Coronary artery (tissue), 2 donors: ENCODE data around the gene KCNQ5.

Experiments
- DNase-seq: peaks from one replicate; pipeline ENCODE4 v3.0.0-alpha.2; 2017; ENCODE audit warnings: low spot score
- H3K27ac ChIP-seq, 2 donors: fragments of 200-600 bp; sonication (generic); one replicate each; pipeline ENCODE4 v1.5.1; 2016 to 2019
- H3K4me3 ChIP-seq: fragments of 200-600 bp; sonication (generic); 2 replicates; pipeline ENCODE4 v1.5.1; 2016; ENCODE audit warnings: mild to moderate bottlenecking, moderate library complexity
- CTCF ChIP-seq: fragments of 200-600 bp; sonication (generic); IDR thresholded peaks from one replicate; pipeline ENCODE4 v1.5.1; 2019; ENCODE audit warnings: antibody characterized with exemption

Gene KCNQ5

DNA sequence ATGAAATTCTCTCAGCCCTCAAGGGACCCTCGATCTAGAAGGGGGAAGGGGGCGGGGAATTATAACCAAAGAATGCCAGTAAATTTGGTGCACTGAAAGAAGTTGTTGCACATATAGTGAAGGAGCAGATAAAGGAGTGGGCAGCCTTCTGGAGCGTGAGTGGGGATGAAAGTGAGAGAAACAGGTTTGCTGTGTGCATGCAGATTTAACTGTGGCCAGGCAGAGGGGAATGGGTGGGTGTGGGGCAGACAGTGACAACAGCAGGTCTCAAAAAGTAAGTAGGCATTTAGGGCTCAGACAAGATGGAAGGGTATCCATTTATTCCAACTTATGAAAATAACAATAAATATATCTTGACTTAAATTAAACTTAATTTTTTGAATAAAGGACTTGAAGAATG lies 149.1 kb downstream of the KCNQ5 start:
- DNase-seq = no peak
- Histone ChIP-seq H3K4me3 (no peak overlapping the region), H3K27ac (no peak overlapping the region)
- no peak for TF ChIP-seq CTCF

DNA sequence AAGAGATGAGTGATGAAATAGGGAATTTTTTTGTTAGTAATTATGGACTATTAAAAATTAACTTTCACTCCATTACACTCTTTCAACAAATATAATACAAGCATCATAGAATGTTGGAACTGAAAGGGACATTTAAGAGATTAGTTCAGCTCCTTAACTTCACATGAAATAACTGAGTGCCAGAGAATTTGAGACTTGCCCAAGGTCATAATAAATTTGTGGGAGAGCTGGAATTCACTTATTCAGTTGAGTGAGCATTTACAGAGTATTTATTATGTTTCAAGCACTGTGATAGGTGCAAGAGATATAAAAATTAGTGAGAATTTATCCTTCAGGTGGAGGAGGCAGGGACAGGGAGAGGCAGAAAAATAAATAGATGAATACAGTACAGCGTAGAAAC lies 154.6 kb downstream of the KCNQ5 start:
- TF ChIP-seq CTCF = no peak
- DNase-seq = no peak
- H3K4me3 ChIP-seq = no peak overlapping the region
- no peak overlapping the region for H3K27ac ChIP-seq

GRCh38 chr6:72781624-72782023 lies 159.8 kb downstream of the KCNQ5 start:
- DNase-seq = no peak
- H3K27ac ChIP-seq = no peak overlapping the region
- H3K4me3 ChIP-seq = no peak overlapping the region
- no peak for TF ChIP-seq CTCF

GRCh38 chr6:72783035-72783434 lies 161.2 kb downstream of the KCNQ5 start:
- DNase-seq = no peak
- H3K27ac ChIP-seq = no peak overlapping the region
- H3K4me3 ChIP-seq = no peak overlapping the region
- TF ChIP-seq CTCF = no peak

DNA sequence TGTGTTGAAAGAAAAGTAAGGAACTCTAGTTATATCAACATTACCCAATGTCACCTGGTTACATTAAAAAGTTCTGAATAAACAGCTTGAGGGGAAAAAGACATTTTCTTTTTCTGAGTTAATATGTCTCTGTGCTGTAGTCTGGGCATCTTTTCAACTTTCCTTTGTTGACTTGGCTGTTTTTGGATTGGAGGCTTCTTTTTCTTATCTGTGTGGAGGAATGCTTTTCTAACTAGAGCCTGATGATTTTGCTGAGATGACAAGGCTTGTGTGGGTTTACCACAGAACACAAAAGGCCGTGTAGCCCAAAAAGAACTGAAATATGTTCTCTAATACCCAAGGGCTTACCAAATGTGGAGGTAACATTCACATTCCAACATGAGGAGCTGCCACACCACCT lies 161.8 kb downstream of the KCNQ5 start:
- DNase-seq = no peak
- Histone ChIP-seq H3K4me3 (peak overlapping the region; percentile 18), H3K27ac (peak overlapping the region; percentile 31 to 72)
- TF ChIP-seq CTCF = no peak

DNA sequence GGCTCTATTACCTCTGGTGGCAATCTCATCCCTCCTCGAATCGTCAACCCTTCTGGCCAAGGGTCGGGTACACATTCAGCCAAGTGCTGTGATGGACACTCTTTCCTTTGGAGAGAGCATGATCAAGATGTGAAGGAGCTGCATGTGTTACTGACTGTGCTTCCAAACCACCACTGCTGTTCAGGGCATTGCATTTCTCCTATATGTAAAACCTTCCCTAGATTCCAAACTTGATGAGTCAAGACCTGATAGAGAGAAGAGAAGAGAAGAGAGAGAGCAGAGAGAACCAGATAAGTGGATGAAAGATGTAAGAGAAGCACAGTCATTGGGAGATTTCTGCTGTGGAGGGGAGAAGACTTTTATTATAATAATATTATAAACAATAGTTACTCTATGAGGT lies 162.2 kb downstream of the KCNQ5 start:
- no peak for DNase-seq
- peak overlapping the region; percentile 18 for H3K4me3 ChIP-seq
- H3K27ac ChIP-seq = peak overlapping the region; percentile 31 to 72
- TF ChIP-seq CTCF = no peak

- H3K4me3 ChIP-seq = no peak overlapping the region
- DNase-seq = no peak
Observed at GRCh38 chr6:72784581-72784980, 162.7 kb downstream of the KCNQ5 start.

More at GRCh38 chr6:72784581-72784980, 162.7 kb downstream of the KCNQ5 start:
- no peak for TF ChIP-seq CTCF
- no peak overlapping the region for H3K27ac ChIP-seq
